CD4-positive, alpha-beta T cell treated with Interleukin-15 for 4 hours (primary cell): ENCODE results near the gene ENO3.

Experiments used
- DNase-seq: peaks from one replicate; pipeline ENCODE4 v3.0.0-alpha.2; 2020; ENCODE audit warnings: low spot score

Gene ENO3

DNA sequence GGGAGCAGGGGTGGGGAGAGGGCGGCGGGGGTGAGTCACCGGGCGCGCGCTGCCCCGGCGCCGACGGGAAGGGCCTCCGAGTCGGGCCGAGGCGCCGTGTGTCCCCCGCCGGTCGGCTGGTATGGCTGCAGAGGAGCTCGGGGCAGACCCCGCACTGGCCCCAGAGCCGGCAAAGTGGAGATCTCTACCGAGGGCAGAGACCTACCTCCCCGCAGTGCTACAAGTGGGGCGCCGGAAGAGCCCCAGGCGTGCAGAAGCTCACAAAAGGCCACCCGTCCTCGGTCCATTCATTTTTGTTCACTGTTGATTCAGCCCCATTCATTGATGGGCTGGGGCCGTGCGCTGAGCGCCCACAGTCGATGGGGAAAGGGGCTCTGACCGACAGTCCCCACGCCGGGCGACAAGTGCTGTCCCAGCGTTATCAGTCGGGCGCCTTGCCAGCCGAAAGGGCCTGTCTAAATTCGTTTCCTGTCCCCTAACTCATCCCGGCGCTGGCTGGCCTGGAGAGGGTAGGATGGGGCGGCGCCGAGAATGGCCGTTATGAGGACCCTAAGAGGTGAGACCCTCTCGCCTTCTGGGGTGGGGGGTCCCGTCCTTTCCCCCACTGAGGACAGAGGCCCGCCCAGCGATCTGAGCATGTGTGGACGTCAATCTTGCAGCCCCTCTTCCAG is 709 bp upstream of the ENO3 start:
- no peak for DNase-seq

DNA sequence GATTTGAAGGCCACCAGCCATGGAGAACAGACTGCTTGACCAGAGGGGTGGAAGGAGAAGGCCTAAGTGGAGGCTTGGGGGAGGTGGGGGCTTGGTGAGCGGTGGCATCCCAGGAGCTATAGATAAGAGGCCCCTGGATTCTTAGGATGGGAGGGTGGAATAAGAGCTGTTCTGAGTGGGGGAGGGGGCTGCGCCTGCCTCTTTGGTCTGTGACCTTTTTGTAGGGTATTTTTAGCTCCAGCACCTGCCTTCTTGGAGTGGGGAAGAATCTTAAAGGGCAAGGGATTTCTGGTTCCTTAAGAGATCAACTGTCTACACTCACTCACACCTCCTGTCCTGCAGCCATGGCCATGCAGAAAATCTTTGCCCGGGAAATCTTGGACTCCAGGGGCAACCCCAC is 567 bp downstream of the ENO3 start:
- DNase-seq = no peak

DNA sequence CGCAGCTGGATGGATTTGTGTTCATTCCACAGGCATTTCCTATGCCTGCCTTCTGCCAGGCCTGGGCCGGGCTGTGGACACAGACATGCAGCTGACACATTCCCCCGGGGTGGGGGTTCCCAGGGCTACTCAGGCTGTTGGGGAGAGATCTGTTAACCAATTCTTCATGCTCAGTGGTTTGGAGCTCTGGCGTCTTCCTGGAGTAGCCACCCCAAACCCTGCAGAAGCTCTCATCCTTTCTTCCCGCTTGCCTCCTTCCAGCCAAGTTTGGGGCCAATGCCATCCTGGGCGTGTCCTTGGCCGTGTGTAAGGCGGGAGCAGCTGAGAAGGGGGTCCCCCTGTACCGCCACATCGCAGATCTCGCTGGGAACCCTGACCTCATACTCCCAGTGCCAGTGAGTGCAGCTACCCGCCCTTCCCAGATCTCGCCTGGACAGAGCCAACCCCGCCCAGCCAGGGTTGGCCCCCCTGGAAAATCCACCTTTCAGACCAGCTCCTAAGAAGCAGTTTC is 2.6 kb downstream of the ENO3 start:
- DNase-seq = no peak

DNA sequence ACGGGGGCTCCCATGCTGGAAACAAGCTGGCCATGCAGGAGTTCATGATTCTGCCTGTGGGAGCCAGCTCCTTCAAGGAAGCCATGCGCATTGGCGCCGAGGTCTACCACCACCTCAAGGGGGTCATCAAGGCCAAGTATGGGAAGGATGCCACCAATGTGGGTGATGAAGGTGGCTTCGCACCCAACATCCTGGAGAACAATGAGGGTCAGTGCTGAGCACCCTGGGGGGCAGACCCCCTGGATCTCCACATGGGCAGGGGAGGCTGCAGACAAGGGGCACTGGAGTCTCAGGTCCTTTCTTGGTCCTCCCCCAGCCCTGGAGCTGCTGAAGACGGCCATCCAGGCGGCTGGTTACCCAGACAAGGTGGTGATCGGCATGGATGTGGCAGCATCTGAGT is 4.2 kb downstream of the ENO3 start:
- no peak for DNase-seq

DNA sequence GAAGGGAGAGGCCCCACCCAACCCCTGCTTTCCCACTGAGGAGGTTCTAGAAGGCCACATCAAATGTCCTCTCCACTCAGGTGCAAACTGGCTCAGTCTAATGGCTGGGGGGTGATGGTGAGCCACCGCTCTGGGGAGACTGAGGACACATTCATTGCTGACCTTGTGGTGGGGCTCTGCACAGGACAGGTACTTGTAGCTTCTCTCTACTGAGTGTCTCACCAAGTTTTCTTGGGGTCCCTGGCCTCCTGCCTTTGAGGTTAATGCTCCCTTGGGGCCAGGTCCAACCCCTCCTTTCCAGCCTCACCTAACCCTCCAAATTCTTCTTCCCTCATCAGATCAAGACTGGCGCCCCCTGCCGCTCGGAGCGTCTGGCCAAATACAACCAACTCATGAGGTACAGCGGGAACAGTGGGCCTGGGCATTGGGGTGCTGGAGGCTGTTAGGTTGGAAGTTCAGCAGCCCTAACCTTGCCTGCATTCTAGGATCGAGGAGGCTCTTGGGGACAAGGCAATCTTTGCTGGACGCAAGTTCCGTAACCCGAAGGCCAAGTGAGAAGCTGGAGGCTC is 5.7 kb downstream of the ENO3 start:
- DNase-seq = no peak

DNA sequence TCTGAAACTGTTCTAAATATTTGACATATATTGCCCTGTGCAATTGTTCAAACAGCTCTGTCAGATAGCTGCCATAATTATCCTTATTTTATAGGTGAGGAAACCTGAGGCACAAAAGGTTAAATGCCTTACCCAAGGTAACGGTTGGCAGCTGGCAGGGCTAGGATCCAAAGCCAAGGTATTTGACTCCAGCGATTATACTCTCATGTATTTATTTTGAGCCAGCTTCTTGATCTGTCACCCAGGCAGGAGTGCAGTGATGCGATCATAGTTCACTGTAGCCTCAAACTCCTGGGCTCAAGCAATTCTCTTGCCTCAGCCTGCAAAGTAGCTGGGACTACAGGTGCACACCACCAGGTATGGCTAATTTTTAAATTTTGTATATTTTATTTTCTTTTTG is 7.2 kb downstream of the ENO3 start:
- DNase-seq = no peak

DNA sequence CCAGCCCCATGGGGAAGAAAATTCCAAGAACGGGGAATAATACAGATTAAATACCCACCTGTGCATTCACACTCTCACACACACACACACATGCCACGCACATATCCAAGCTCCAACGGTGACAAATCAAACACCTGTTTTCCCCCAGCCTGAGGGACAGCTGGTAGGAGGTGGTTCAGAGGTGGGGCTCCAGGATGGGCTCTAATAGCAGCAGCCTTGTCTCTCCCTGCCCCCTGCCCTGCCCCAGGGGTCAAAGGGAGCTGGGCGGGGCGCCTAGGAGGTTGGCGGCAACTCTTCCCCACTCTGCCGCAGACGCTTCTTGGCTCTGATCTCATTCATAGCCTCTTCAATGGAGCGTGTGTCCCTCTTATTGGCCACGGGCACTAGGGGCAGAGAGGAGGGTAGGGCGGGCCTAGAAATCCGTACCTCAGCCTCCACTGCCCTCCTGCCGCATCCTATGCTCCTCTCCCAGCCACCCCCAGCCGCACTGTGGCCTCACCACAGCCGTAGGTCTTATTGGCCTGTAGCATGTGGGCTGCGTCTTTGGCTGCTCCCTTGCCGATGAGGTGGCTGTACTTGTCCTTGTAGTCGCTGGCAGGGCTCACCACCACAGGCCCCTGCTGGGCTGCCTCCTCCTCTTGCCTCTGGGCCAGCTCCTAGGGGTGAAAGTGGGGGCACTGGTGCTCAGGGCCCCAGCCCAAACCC is 8.5 kb downstream of the ENO3 start:
- DNase-seq = no peak

DNA sequence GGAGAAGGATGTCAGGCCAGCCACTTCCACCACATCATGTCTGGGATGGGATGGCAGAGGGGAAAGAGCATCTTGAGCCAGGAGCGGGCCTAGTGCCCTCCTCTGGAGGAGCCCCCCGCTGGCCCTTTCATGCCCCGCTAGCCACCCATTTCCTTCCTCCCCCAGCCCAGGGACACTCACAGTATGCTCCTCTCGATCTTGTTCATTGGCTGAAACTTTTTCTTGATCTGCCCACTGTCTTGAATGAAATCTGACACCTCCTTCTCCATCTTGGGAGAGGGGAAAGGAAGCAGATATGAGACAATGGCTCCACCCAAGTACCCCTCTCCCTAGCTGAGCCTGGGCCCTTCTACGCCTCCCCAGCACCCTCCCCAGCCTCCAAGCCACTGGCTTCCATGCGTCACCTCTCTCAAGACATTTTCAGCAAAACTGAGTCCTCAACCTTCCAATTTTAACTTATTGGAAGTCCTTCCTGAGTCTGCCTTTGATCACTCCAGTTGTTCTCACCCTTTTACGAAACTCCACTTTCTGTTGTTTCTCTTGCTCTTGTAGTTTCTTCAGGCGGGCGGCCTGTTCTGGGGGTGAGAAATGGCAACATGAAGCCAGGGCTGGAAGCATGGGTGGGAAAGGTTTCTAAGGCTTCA is 9.5 kb downstream of the ENO3 start:
- DNase-seq = no peak

DNA sequence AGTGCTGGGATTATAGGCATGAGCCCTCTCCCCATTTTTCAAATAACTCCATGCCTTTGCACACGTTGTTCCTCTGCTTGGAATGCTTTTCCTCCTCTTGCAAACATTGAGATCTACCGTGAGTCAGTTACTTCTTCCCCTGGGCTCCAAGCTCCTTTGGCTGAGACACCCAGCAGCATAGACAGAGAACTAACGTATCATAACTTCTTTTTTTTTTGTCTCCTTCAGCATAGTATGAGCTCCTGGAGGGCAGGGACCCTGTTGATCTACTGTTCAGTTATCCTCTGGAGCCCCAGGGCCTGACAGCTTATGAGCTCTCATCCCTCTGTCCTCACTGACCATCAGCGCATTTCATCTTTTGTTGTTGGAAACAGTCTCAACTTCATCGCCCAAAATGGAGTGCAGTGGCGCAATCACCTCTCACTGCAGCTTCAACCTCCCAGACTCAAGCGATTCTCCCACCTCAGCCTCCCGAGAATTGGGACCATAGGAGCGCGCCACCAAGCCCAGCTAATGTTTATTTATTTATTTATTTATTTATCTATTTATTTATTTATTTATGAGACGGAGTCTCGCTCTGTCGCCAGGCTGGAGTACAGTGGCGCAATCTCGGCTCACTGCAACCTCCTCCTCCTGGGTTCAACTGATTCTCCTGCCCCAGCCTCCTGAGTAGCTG is 14.5 kb downstream of the ENO3 start:
- DNase-seq = no peak

DNA sequence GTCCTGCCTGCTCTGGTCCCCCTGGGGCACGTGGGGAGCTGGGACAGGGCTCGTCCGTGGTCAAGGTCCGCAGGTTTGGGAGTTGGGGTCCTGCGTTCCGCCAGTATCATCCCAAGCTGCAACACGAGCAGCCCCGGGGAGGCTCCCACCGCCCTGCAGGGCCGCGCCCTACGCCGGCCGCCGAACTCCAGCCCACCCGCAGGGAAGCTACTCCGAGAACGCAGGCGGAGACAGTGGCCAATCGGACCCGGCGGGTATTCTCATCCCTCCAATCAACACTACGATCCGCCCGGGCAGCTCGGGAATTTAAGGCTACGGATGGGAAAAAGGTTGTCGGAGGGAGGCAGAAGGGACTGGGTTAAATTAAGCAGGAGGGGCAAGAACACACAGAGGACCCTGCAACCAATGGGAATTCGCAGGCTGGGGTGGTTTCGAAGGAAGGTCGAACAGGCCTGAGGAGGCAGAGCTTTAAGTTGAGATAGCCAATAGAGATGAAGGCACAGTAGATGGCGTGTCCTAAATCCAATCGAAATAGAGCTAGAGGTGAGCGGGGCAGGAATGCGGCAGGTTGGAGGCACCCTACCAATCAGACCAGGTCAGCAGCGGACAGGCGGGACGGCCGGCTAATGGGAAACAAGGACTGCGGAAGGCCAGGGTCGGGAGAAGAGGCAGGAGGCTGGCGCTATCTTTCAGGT is 16.1 kb downstream of the ENO3 start:
- peak; percentile 99 for DNase-seq

DNA sequence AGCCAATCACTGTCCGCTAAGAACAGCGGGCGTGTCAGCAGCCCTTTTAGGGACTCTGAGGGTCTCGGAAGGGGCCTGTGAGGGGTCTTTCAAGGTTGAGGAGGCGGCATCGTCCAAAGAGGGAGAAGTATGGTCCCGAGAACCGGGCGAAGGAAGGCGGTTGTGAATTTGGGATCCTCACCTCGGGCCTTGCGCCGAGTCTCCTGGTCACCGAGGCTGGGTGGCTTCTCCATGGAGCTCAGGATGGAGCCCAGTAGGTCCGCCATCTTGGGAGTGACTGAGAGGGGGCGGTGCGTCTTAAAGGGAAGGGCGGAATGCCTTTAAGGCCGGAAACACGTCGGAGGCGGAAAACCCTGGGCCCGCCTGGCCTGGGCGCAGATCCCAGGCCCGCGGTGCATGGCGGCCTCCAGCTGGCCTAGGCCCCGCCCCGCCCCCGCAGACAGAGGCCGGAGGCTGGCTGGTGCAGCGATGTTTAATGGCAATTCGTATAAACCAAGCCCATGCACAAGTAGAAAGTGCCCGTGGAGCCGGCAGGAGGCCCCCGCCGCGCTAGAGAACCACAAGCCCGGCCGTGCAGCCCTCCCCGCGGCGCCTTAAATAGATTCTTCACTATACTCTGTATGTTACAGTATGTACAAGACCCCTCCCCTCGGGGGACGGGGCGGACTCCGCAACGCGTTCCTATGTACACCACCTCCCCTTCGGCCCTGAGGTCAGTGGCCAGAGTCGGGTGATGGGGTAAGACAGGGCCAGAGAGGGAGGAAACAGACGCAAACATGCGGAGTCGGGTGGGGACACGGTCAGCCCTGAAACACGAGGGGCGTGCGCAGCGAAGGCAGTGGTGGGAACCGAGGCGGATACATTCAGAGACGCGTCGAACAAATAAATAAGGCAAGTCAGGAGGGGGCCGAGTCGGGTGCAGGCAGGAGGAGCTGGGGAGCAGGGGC is 16.9 kb downstream of the ENO3 start, which contains the start of gene SPAG7:
TSS of gene SPAG7 (minus strand) at position 279 of the 947 bp plus-strand sequence. CDS start at position 266, 13 bp downstream.
- peak; percentile 95 for DNase-seq

DNA sequence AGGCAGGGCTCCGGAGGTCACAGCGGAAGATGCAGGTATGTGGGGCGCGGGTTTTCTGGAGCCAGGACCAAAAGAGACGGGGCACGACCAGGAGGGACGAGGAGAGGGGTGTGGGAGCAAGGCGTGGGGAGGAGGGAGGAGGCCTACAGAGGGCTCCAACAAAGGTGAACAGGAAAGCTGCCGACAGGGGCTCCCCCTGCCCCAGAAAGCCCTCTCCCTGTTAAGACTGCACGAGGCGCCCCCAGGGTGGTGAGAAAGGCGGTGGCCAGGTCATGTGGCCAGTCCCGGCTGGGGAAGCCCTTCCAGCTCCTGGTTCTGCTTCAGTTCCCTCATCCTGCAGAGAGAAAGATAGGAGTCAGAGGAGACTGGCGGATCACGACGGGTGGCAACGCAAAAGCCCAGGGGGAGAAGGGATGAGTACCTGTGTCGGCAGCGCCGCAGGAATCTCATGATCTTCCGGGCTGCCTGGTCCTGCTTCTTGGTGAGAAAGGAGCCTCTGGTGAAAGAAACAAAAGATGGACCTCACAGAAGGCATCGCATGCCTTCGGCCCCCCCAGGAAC is 17.6 kb downstream of the ENO3 start:
- DNase-seq = no peak

DNA sequence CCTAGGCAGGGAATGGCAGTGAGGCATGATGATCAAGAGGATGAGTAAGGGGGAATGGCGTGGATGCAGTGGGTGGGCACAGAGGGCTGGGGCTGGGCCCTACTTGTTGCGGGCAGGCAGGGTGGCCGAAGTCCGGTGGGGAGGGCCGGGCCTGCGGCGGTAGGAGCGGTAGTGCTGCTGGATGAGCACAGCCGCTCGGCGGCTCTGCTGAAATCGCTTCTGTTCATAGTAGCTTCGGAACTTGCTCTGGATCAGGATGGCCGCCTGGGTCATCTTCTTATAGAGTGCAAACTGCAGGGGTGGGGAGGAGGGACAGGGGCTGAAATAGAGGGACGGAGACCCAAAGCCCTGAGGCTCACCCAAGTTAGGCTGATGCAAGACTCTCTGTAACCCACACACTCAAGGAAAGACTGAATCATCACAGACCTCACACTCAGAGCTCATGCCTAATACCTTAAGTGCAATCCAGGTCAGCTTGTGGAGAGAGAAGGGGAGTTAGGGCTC is 18.2 kb downstream of the ENO3 start:
- DNase-seq = no peak

DNA sequence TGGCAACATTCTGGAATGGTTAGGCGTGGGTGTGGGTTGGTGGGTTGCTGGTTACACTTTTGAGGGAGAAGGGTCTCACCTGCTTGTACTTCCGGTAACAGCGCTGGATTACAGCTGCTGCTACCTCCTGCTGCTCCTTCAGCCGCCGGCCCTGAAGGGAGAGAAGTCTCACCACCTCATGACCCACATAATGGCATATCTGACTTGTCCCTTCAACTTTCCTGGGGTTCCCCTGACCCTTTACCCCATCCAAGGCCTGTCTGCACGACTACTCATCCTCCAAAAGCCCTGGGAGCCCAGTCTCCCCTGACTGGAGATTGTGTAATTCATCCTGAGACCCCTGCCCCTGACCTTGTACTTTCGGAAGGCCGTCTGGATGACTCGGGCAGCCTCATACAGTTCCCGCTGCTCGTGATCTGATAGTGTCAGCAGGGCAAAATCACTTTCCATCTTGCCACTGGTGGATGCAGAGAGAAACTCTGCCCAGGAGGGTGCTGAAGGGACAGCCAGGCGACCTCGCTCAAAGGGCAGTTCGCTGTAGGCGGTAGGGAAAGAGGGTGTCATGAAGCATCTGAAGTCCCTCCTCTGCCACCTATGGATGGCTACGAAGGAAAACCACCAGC is 18.7 kb downstream of the ENO3 start:
- no peak for DNase-seq

DNA sequence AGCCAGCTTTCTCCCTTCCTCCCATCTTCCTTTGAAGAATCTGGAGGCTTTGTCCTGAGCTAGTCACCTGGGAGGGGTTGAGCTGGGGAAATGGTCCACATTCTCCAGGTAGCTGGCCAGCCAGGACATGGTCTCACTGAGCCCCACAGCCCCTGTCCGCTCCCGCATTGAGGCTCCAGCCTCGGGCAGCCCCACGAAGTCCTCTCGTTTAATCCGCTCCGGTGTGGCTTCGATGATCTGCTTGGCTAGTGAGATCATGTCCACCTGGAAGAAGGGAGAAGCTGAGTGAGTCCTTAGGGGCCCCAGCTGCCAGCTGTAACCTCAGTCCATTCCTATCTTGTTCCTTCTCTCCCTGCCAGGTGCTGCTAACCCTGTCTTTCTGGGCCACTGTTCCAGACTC is 19.4 kb downstream of the ENO3 start:
- DNase-seq = no peak

DNA sequence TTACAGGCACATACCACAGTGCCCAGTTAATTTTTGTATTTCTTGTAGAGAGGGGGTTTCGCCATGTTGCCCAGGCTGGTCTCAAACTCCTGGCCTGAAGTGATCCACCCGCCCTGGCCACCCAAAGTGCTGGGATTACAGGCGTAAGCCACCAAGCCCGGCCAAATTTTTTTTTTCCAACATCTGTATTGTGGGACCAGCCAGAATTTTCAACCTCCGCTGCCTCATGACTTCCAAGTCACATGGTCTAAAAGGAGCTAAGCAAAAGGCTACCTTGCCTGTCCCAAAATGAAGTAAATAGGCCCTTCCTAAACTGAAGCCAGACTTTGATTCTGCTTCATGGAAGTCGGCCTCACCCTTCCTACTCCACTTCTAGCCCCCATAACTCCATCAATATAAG is 20.9 kb downstream of the ENO3 start:
- DNase-seq = no peak

DNA sequence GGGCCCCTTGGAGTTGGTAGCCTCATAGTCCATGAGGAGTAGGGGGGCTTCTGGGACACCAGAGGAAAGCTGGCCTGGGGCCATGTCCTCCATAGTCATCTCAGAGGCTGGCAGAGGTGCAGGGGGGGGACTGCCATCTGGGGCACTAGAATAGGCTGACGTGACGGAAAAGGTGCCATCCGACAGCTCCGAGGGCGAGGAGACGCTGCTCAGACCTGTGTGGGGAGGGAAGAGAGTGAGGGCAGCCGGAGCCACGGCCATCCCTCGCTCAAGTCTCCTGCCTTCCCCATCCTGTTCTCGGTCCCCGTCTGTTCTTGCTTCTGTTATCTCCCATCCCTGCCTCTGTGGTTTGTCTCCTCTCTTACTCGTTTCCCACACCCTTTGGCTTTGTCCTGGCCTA is 21.4 kb downstream of the ENO3 start:
- no peak for DNase-seq

DNA sequence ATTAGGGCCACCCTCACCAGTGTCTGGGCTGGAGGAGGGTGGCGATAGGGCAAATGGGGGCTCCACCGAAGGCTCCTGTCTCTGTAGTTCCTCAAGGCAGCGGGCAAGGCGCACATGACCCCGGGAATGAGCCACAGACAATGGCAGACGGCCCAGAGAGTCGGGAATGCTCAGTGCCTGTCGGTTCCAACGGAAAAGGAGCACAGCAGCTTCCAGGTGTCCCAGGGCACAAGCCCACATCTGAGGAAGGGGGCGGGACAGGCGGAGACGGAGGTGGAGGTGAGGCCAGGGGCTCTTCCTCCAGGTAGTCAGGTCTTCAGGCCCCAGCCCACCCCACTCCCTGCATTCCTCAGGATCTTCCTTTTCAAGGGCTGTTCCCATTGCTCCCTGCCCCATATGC is 21.8 kb downstream of the ENO3 start:
- no peak for DNase-seq
